ENCODE data around the gene BICC1.
"Not testable (repeated sequence)": the region's sequence is repeated elsewhere in the genome, so short reads cannot be mapped to it uniquely, and the experiment has no call there.

The BICC1 gene

GRCh38 chr10:58842860-58843376, 330.2 kb downstream of the BICC1 start:
- no peaks in the 10 kb centered on the region for H3K36me3 ChIP-seq (ENCODE audit: control insufficient read depth, low read depth, low read length)
- H3K9ac ChIP-seq (ENCODE audit: low read length): no peak overlapping the region
- H3K4me1 ChIP-seq (ENCODE audit: control insufficient read depth, low read depth, low read length): no peaks in the 10 kb centered on the region
- no peak overlapping the region for H3K27ac ChIP-seq (ENCODE audit: low read length)
- H3K4me3 ChIP-seq (ENCODE audit: low read length): no peak overlapping the region
- no peaks in the 10 kb centered on the region for H3K27me3 ChIP-seq (ENCODE audit: control insufficient read depth, insufficient read depth, low read length)
- H3K9me3 ChIP-seq (ENCODE audit: control insufficient read depth, low read depth, low read length): no peaks in the 10 kb centered on the region

GRCh38 chr10:58843760-58844159, 331.1 kb downstream of the BICC1 start:
- Histone ChIP-seq H3K4me3 (ENCODE audit: low read length) (no peak overlapping the region), H3K9me3 (ENCODE audit: control insufficient read depth, low read depth, low read length) (no peaks in the 10 kb centered on the region), H3K27me3 (ENCODE audit: control insufficient read depth, insufficient read depth, low read length) (no peaks in the 10 kb centered on the region), H3K27ac (ENCODE audit: low read length) (no peak overlapping the region), H3K36me3 (ENCODE audit: control insufficient read depth, low read depth, low read length) (no peaks in the 10 kb centered on the region), H3K9ac (ENCODE audit: low read length) (no peak overlapping the region), H3K4me1 (ENCODE audit: control insufficient read depth, low read depth, low read length) (no peaks in the 10 kb centered on the region)

GRCh38 chr10:58844680-58845079, 332.0 kb downstream of the BICC1 start:
- no peaks in the 10 kb centered on the region for H3K36me3 ChIP-seq (ENCODE audit: control insufficient read depth, low read depth, low read length)
- no peaks in the 10 kb centered on the region for H3K9me3 ChIP-seq (ENCODE audit: control insufficient read depth, low read depth, low read length)
- H3K27ac ChIP-seq (ENCODE audit: low read length): no peak overlapping the region
- no peak overlapping the region for H3K9ac ChIP-seq (ENCODE audit: low read length)
- no peaks in the 10 kb centered on the region for H3K4me1 ChIP-seq (ENCODE audit: control insufficient read depth, low read depth, low read length)
- no peaks in the 10 kb centered on the region for H3K27me3 ChIP-seq (ENCODE audit: control insufficient read depth, insufficient read depth, low read length)
- H3K4me3 ChIP-seq (ENCODE audit: low read length): no peak overlapping the region

GRCh38 chr10:58846856-58847255, 334.2 kb downstream of the BICC1 start:
- Histone ChIP-seq H3K4me3 (ENCODE audit: low read length) (no peak overlapping the region), H3K4me1 (ENCODE audit: control insufficient read depth, low read depth, low read length) (no peaks in the 10 kb centered on the region), H3K27me3 (ENCODE audit: control insufficient read depth, insufficient read depth, low read length) (no peaks in the 10 kb centered on the region), H3K27ac (ENCODE audit: low read length) (no peak overlapping the region), H3K9ac (ENCODE audit: low read length) (no peak overlapping the region), H3K9me3 (ENCODE audit: control insufficient read depth, low read depth, low read length) (no peaks in the 10 kb centered on the region), H3K36me3 (ENCODE audit: control insufficient read depth, low read depth, low read length) (no peaks in the 10 kb centered on the region)

- Histone ChIP-seq H3K4me3 (ENCODE audit: low read length) (no peak overlapping the region), H3K4me1 (ENCODE audit: control insufficient read depth, low read depth, low read length) (peaks cover 4% of the 10 kb centered on the region), H3K27me3 (ENCODE audit: control insufficient read depth, insufficient read depth, low read length) (no peaks in the 10 kb centered on the region), H3K27ac (ENCODE audit: low read length) (no peak overlapping the region), H3K36me3 (ENCODE audit: control insufficient read depth, low read depth, low read length) (no peaks in the 10 kb centered on the region), H3K9ac (ENCODE audit: low read length) (no peak overlapping the region), H3K9me3 (ENCODE audit: control insufficient read depth, low read depth, low read length) (no peaks in the 10 kb centered on the region)
Measured at GRCh38 chr10:58851606-58852005, 338.9 kb downstream of the BICC1 start.

- Histone ChIP-seq H3K4me1 (ENCODE audit: control insufficient read depth, low read depth, low read length) (peaks cover 6% of the 10 kb centered on the region), H3K27ac (ENCODE audit: low read length) (no peak overlapping the region), H3K9ac (ENCODE audit: low read length) (no peak overlapping the region), H3K36me3 (ENCODE audit: control insufficient read depth, low read depth, low read length) (no peaks in the 10 kb centered on the region), H3K9me3 (ENCODE audit: control insufficient read depth, low read depth, low read length) (no peaks in the 10 kb centered on the region), H3K4me3 (ENCODE audit: low read length) (no peak overlapping the region), H3K27me3 (ENCODE audit: control insufficient read depth, insufficient read depth, low read length) (no peaks in the 10 kb centered on the region)
Measured at GRCh38 chr10:58853668-58854067, 341.0 kb downstream of the BICC1 start.

- H3K27me3 ChIP-seq (ENCODE audit: control insufficient read depth, insufficient read depth, low read length): no peaks in the 10 kb centered on the region
- H3K4me3 ChIP-seq (ENCODE audit: low read length): no peak overlapping the region
- no peaks in the 10 kb centered on the region for H3K9me3 ChIP-seq (ENCODE audit: control insufficient read depth, low read depth, low read length)
- no peaks in the 10 kb centered on the region for H3K36me3 ChIP-seq (ENCODE audit: control insufficient read depth, low read depth, low read length)
- no peak overlapping the region for H3K27ac ChIP-seq (ENCODE audit: low read length)
- H3K9ac ChIP-seq (ENCODE audit: low read length): no peak overlapping the region
- H3K4me1 ChIP-seq (ENCODE audit: control insufficient read depth, low read depth, low read length): peaks cover 6% of the 10 kb centered on the region
Measured at GRCh38 chr10:58854811-58855210, 342.1 kb downstream of the BICC1 start.

GRCh38 chr10:58856508-58857240, 344.0 kb downstream of the BICC1 start:
- Histone ChIP-seq H3K27ac (ENCODE audit: low read length) (no peak overlapping the region), H3K36me3 (ENCODE audit: control insufficient read depth, low read depth, low read length) (no peaks in the 10 kb centered on the region), H3K9ac (ENCODE audit: low read length) (no peak overlapping the region), H3K27me3 (ENCODE audit: control insufficient read depth, insufficient read depth, low read length) (no peaks in the 10 kb centered on the region), H3K4me3 (ENCODE audit: low read length) (no peak overlapping the region), H3K4me1 (ENCODE audit: control insufficient read depth, low read depth, low read length) (peaks cover 6% of the 10 kb centered on the region), H3K9me3 (ENCODE audit: control insufficient read depth, low read depth, low read length) (no peaks in the 10 kb centered on the region)

- no peaks in the 10 kb centered on the region for H3K36me3 ChIP-seq (ENCODE audit: control insufficient read depth, low read depth, low read length)
- H3K27ac ChIP-seq (ENCODE audit: low read length): no peak overlapping the region
- H3K4me3 ChIP-seq (ENCODE audit: low read length): no peak overlapping the region
- H3K9me3 ChIP-seq (ENCODE audit: control insufficient read depth, low read depth, low read length): no peaks in the 10 kb centered on the region
- H3K4me1 ChIP-seq (ENCODE audit: control insufficient read depth, low read depth, low read length): peaks cover 6% of the 10 kb centered on the region
- no peaks in the 10 kb centered on the region for H3K27me3 ChIP-seq (ENCODE audit: control insufficient read depth, insufficient read depth, low read length)
- H3K9ac ChIP-seq (ENCODE audit: low read length): no peak overlapping the region
Measured at GRCh38 chr10:58857251-58857805, 344.7 kb downstream of the BICC1 start.

GRCh38 chr10:58858123-58858522, 345.5 kb downstream of the BICC1 start:
- H3K27ac ChIP-seq (ENCODE audit: low read length); H3K4me3 ChIP-seq (ENCODE audit: low read length); H3K27me3 ChIP-seq (ENCODE audit: control insufficient read depth, insufficient read depth, low read length); H3K9me3 ChIP-seq (ENCODE audit: control insufficient read depth, low read depth, low read length); H3K4me1 ChIP-seq (ENCODE audit: control insufficient read depth, low read depth, low read length); H3K9ac ChIP-seq (ENCODE audit: low read length); H3K36me3 ChIP-seq (ENCODE audit: control insufficient read depth, low read depth, low read length): not testable (repeated sequence)

- Histone ChIP-seq H3K4me1 (ENCODE audit: control insufficient read depth, low read depth, low read length) (peaks cover 6% of the 10 kb centered on the region), H3K27ac (ENCODE audit: low read length) (no peak overlapping the region), H3K36me3 (ENCODE audit: control insufficient read depth, low read depth, low read length) (no peaks in the 10 kb centered on the region), H3K4me3 (ENCODE audit: low read length) (no peak overlapping the region), H3K9ac (ENCODE audit: low read length) (no peak overlapping the region), H3K9me3 (ENCODE audit: control insufficient read depth, low read depth, low read length) (no peaks in the 10 kb centered on the region), H3K27me3 (ENCODE audit: control insufficient read depth, insufficient read depth, low read length) (no peaks in the 10 kb centered on the region)
Measured at GRCh38 chr10:58859526-58859925, 346.9 kb downstream of the BICC1 start.

GRCh38 chr10:58867683-58868082, 355.0 kb downstream of the BICC1 start:
- Histone ChIP-seq H3K27ac (ENCODE audit: low read length) (no peak overlapping the region), H3K36me3 (ENCODE audit: control insufficient read depth, low read depth, low read length) (no peaks in the 10 kb centered on the region), H3K4me1 (ENCODE audit: control insufficient read depth, low read depth, low read length) (no peaks in the 10 kb centered on the region), H3K9me3 (ENCODE audit: control insufficient read depth, low read depth, low read length) (no peaks in the 10 kb centered on the region), H3K9ac (ENCODE audit: low read length) (no peak overlapping the region), H3K4me3 (ENCODE audit: low read length) (no peak overlapping the region), H3K27me3 (ENCODE audit: control insufficient read depth, insufficient read depth, low read length) (no peaks in the 10 kb centered on the region)
